ENCODE measurements around the gene INTU.

INTU gene

DNA sequence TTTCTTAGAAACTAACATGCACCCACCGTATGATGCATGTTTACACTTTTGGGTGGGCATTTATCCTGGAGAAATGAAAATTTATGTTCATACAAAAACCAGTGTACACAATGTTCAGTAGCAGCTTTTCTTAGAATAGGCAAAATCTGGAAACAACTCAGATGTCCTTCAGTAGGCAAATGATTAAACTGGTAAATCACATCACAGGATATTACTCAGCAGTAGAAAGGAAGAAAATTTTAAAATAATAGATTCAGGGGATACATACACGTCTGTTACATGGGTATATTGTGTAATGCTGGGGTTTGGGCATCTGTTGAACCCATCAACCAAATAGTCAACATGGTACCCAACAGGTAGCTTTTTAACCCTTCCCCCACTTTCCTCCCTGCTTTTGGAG lies 124.1 kb downstream of the INTU start:
- H3K27ac ChIP-seq (ENCODE audit: low read length): no peak overlapping the region
- H3K4me3 ChIP-seq (ENCODE audit: low read length): no peak overlapping the region
- H2AFZ ChIP-seq (ENCODE audit: low read depth, low read length): no peak overlapping the region
- H3K36me3 ChIP-seq (replicated peaks; ENCODE audit: low read depth, low read length): no peaks in the 10 kb centered on the region
- no peak overlapping the region for H3K9ac ChIP-seq (ENCODE audit: low read length)
- no peaks in the 10 kb centered on the region for H4K20me1 ChIP-seq (ENCODE audit: insufficient read depth, low read length)
- no peaks in the 10 kb centered on the region for H3K79me2 ChIP-seq (ENCODE audit: low read length)
- no peaks in the 10 kb centered on the region for H3K27me3 ChIP-seq (ENCODE audit: low read depth, low read length)
- no peaks in the 10 kb centered on the region; the same call in 1 of the 2 replicates for H3K4me1 ChIP-seq (ENCODE audit: low read length)
- no peaks in the 10 kb centered on the region for H3K9me3 ChIP-seq (ENCODE audit: insufficient read depth, low read length)
- no peak overlapping the region for H3K4me2 ChIP-seq (ENCODE audit: low read length)
- TF ChIP-seq EZH2phosphoT487 (IDR thresholded peaks at IDR 0.05; ENCODE audit: low read depth) (no peak), CTCF (IDR thresholded peaks at IDR 0.05; ENCODE audit: low read depth, low read length) (no peak)

DNA sequence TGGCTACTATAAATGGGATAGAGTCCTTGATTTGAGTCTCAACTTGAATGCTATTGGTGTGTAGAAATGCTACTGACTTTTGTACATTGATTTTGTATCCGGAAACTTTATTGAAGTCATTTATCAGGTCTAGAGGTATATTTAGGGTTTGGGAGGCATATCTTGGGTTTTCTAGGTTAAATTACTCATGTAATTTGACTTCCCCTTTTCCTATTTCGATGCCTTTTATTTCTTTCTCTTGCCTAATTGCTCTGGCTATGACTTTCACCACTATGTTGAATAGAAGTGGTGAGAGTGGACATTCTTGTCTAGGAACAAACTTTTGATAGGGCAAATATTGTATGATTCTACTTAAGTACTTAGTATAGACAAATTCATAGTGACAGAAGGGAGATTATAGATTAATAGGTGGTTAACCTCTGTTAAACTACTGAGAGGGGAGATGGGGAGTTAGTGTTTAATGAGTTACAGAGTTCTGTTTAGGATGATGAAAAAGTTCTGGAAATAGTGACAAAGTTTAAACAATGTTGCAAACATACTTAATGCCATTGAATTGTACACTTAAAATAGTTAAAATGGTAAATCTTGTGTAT lies 126.6 kb downstream of the INTU start:
- H2AFZ ChIP-seq (ENCODE audit: low read depth, low read length): no peak overlapping the region
- no peaks in the 10 kb centered on the region; the same call in 1 of the 2 replicates for H3K4me1 ChIP-seq (ENCODE audit: low read length)
- TF ChIP-seq CTCF (IDR thresholded peaks at IDR 0.05; ENCODE audit: low read depth, low read length) (no peak), EZH2phosphoT487 (IDR thresholded peaks at IDR 0.05; ENCODE audit: low read depth) (no peak)
- no peaks in the 10 kb centered on the region for H3K79me2 ChIP-seq (ENCODE audit: low read length)
- no peak overlapping the region for H3K4me2 ChIP-seq (ENCODE audit: low read length)
- H4K20me1 ChIP-seq (ENCODE audit: insufficient read depth, low read length): no peaks in the 10 kb centered on the region
- H3K9ac ChIP-seq (ENCODE audit: low read length): no peak overlapping the region
- H3K9me3 ChIP-seq (ENCODE audit: insufficient read depth, low read length): no peaks in the 10 kb centered on the region
- no peaks in the 10 kb centered on the region for H3K36me3 ChIP-seq (replicated peaks; ENCODE audit: low read depth, low read length)
- H3K27me3 ChIP-seq (ENCODE audit: low read depth, low read length): no peaks in the 10 kb centered on the region
- no peak overlapping the region for H3K27ac ChIP-seq (ENCODE audit: low read length)
- no peak overlapping the region for H3K4me3 ChIP-seq (ENCODE audit: low read length)

DNA sequence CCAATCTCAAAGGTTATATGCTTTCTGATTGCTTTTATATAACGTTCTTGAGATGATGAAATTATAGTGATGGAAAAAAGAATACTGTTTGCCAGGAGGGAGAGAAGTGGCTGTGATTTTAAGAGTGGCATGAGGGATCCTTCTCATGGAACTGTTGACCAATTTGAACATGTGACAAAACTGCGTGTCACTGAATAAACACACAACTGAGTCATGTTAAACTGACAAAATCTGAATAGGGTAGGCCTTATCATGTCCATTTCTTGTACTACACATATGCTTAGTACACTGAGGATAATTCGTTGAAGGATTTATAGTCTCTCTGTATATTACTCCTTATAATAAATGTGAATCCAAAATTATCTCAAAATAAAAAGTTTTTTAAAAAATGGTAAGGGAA lies 127.1 kb downstream of the INTU start:
- no peaks in the 10 kb centered on the region; the same call in 1 of the 2 replicates for H3K4me1 ChIP-seq (ENCODE audit: low read length)
- H3K27ac ChIP-seq (ENCODE audit: low read length): no peak overlapping the region
- H3K27me3 ChIP-seq (ENCODE audit: low read depth, low read length): no peaks in the 10 kb centered on the region
- no peak for TF ChIP-seq EZH2phosphoT487 (IDR thresholded peaks at IDR 0.05; ENCODE audit: low read depth)
- no peak for TF ChIP-seq CTCF (IDR thresholded peaks at IDR 0.05; ENCODE audit: low read depth, low read length)
- H3K4me2 ChIP-seq (ENCODE audit: low read length): no peak overlapping the region
- no peak overlapping the region for H3K9ac ChIP-seq (ENCODE audit: low read length)
- no peaks in the 10 kb centered on the region for H3K79me2 ChIP-seq (ENCODE audit: low read length)
- H2AFZ ChIP-seq (ENCODE audit: low read depth, low read length): no peak overlapping the region
- no peak overlapping the region for H3K4me3 ChIP-seq (ENCODE audit: low read length)
- no peaks in the 10 kb centered on the region for H4K20me1 ChIP-seq (ENCODE audit: insufficient read depth, low read length)
- no peaks in the 10 kb centered on the region for H3K36me3 ChIP-seq (replicated peaks; ENCODE audit: low read depth, low read length)
- H3K9me3 ChIP-seq (ENCODE audit: insufficient read depth, low read length): no peaks in the 10 kb centered on the region

DNA sequence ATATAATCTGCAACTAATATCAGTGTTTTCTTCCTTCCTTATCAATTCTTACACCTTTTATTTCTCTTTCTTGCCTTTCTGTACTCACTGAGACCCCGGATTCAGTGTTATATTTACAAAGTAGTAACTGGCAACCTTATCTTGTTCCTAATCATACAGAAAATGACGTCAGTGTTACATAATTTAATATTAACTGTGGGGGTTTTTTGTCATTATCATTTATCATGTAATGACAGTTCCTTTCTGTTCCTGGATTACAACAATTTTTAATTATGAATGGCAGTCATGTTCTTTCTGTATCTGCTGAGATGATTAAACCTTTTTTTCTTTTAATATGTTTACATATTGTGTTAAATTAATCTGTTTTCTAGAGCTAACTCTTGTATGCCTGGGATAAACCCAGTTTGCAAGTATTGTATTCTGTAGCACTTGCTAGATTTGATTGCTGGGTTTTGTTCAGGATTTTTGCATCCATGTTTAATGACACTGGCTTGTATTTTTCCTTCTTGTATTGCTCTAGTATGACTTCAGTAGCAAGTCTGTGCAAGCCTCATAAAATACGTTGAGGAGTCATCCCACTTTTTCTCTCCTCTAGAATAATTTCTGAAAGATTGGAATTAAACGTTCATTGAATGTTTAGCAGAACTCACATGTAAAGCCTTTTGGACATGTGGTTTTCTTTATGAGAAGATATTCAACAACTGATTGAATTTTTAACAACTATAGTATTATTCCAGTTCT lies 138.9 kb downstream of the INTU start:
- Histone ChIP-seq H3K4me2 (ENCODE audit: low read length) (no peak overlapping the region), H3K9me3 (ENCODE audit: insufficient read depth, low read length) (no peaks in the 10 kb centered on the region), H3K9ac (ENCODE audit: low read length) (no peak overlapping the region), H3K4me1 (ENCODE audit: low read length) (peaks cover 6% of the 10 kb centered on the region), H3K27ac (ENCODE audit: low read length) (no peak overlapping the region), H2AFZ (ENCODE audit: low read depth, low read length) (no peak overlapping the region), H3K36me3 (replicated peaks; ENCODE audit: low read depth, low read length) (no peaks in the 10 kb centered on the region), H3K4me3 (ENCODE audit: low read length) (no peak overlapping the region), H4K20me1 (ENCODE audit: insufficient read depth, low read length) (no peaks in the 10 kb centered on the region), H3K79me2 (ENCODE audit: low read length) (no peaks in the 10 kb centered on the region), H3K27me3 (ENCODE audit: low read depth, low read length) (peaks cover 5% of the 10 kb centered on the region; the same call in 1 of the 2 replicates)
- TF ChIP-seq EZH2phosphoT487 (IDR thresholded peaks at IDR 0.05; ENCODE audit: low read depth) (no peak), CTCF (IDR thresholded peaks at IDR 0.05; ENCODE audit: low read depth, low read length) (no peak)

Data from OCI-LY3 (cell line).